HepG2 (cell line): Measurements from ENCODE around the gene FANCL. TPM values are rescaled to one million over a fixed set of nuclear protein-coding genes. Genes with fewer than 3 reads are reported as not detected.
A peak's percentile ranks its signal among the peaks of the same experiment; 100 is the strongest.

Source experiments
- CBFB ChIP-seq: sonication (generic); formaldehyde crosslinking; IDR thresholded peaks from 2 replicates; pipeline ENCODE4 v1.4.0; 2020; ENCODE audit warnings: missing genetic modification reagents
- FIP1L1 ChIP-seq: fragments of 200-400 bp; formaldehyde crosslinking; IDR thresholded peaks from 2 replicates; pipeline ENCODE4 v1.6.1; 2018; ENCODE audit warnings: low read depth, mild to moderate bottlenecking, low read length, moderate library complexity, borderline replicate concordance; ENCODE audit not compliant: insufficient read depth
- FOXA3 ChIP-seq: IDR thresholded peaks from 2 replicates; pipeline ENCODE4 v1.6.1; 2016; ENCODE audit warnings: missing genetic modification reagents, missing compliant biosample characterization
- HOXD1 ChIP-seq: sonication (generic); formaldehyde crosslinking; IDR thresholded peaks from 2 replicates; pipeline ENCODE4 v1.5.0; 2020; ENCODE audit warnings: missing genetic modification reagents
- JUN ChIP-seq: sonication (generic); formaldehyde crosslinking; IDR thresholded peaks from 2 replicates; pipeline ENCODE4 v1.4.0; 2020; ENCODE audit warnings: mild to moderate bottlenecking, missing genetic modification reagents
- KLF12 ChIP-seq: sonication (generic); formaldehyde crosslinking; IDR thresholded peaks from 2 replicates; pipeline ENCODE4 v1.4.0; 2020; ENCODE audit warnings: missing genetic modification reagents, borderline replicate concordance
- MED8 ChIP-seq: sonication (generic); formaldehyde crosslinking; IDR thresholded peaks from 2 replicates; pipeline ENCODE4 v1.8.1; 2023; ENCODE audit warnings: mild to moderate bottlenecking, missing genetic modification reagents; ENCODE audit not compliant: insufficient replicate concordance
- MZF1 ChIP-seq: sonication (generic); formaldehyde crosslinking; IDR thresholded peaks from 2 replicates; pipeline ENCODE4 v1.8.1; 2023; ENCODE audit warnings: mild to moderate bottlenecking, missing genetic modification reagents, borderline replicate concordance
- NFIC ChIP-seq: IDR thresholded peaks from 2 replicates; pipeline ENCODE4 v1.6.1; 2012; ENCODE audit warnings: mild to moderate bottlenecking, low read length, inconsistent platforms
- RARA ChIP-seq: IDR thresholded peaks from 2 replicates; pipeline ENCODE4 v1.6.1; 2016; ENCODE audit warnings: missing genetic modification reagents, missing compliant biosample characterization
- RBFOX2 ChIP-seq: fragments of 200-400 bp; formaldehyde crosslinking; IDR thresholded peaks from 2 replicates; pipeline ENCODE4 v1.6.1; 2017; ENCODE audit warnings: low read depth, mild to moderate bottlenecking, low read length
- RELA ChIP-seq: sonication (generic); formaldehyde crosslinking; IDR thresholded peaks from 2 replicates; pipeline ENCODE4 v1.4.0; 2020; ENCODE audit warnings: missing genetic modification reagents
- SAP130 ChIP-seq: IDR thresholded peaks from 2 replicates; pipeline ENCODE4 v1.6.1; 2016; ENCODE audit warnings: low read depth
- SIN3B ChIP-seq: fragments of 150-350 bp; IDR thresholded peaks from 2 replicates; pipeline ENCODE4 v1.6.1; 2014; ENCODE audit warnings: low read length
- SNAPC2 ChIP-seq: sonication (generic); formaldehyde crosslinking; IDR thresholded peaks from 2 replicates; pipeline ENCODE4 v1.8.1; 2022; ENCODE audit warnings: mild to moderate bottlenecking, missing genetic modification reagents
- STAT5B ChIP-seq: sonication (generic); formaldehyde crosslinking; IDR thresholded peaks from 2 replicates; pipeline ENCODE4 v1.4.0; 2020; ENCODE audit warnings: missing genetic modification reagents
- ZNF12 ChIP-seq: sonication (generic); formaldehyde crosslinking; IDR thresholded peaks from 2 replicates; pipeline ENCODE4 v1.5.0; 2020; ENCODE audit warnings: missing genetic modification reagents
- ZNF256 ChIP-seq: sonication (generic); formaldehyde crosslinking; conservative IDR thresholded peaks from 2 replicates; pipeline ENCODE4 v1.4.0; 2020; ENCODE audit warnings: missing genetic modification reagents
- ZNF282 ChIP-seq: fragments of 450-650 bp; IDR thresholded peaks from 2 replicates; pipeline ENCODE4 v1.6.1; 2018; ENCODE audit not compliant: partially characterized antibody
- ZNF326 ChIP-seq: sonication (generic); formaldehyde crosslinking; IDR thresholded peaks from 2 replicates; pipeline ENCODE4 v1.4.0; 2020; ENCODE audit warnings: missing genetic modification reagents, borderline replicate concordance
- ZNF34 ChIP-seq: sonication (generic); formaldehyde crosslinking; IDR thresholded peaks from 2 replicates; pipeline ENCODE4 v1.4.0; 2020; ENCODE audit warnings: mild to moderate bottlenecking, missing genetic modification reagents, borderline replicate concordance
- ZNF383 ChIP-seq: sonication (generic); formaldehyde crosslinking; IDR thresholded peaks from 2 replicates; pipeline ENCODE4 v1.4.0; 2020; ENCODE audit warnings: missing genetic modification reagents, mild to moderate bottlenecking, borderline replicate concordance
- ZNF432 ChIP-seq: sonication (generic); formaldehyde crosslinking; IDR thresholded peaks from 2 replicates; pipeline ENCODE4 v1.5.0; 2020; ENCODE audit warnings: missing genetic modification reagents, mild to moderate bottlenecking, borderline replicate concordance
- ZNF598 ChIP-seq: sonication (generic); formaldehyde crosslinking; IDR thresholded peaks from 2 replicates; pipeline ENCODE4 v1.5.1; 2020; ENCODE audit warnings: mild to moderate bottlenecking, missing genetic modification reagents, borderline replicate concordance
- ZNF614 ChIP-seq: IDR thresholded peaks from 2 replicates; pipeline ENCODE4 v1.6.1; 2018; ENCODE audit warnings: missing biosample characterization, missing genetic modification reagents, inconsistent platforms, borderline replicate concordance
- ZNF652 ChIP-seq: IDR thresholded peaks from 2 replicates; pipeline ENCODE4 v1.6.1; 2016; ENCODE audit warnings: low read depth, borderline replicate concordance
- ZNF737 ChIP-seq: sonication (generic); formaldehyde crosslinking; IDR thresholded peaks from 2 replicates; pipeline ENCODE4 v1.5.0; 2020; ENCODE audit warnings: missing genetic modification reagents, mild to moderate bottlenecking, borderline replicate concordance
- ZNF816 ChIP-seq: sonication (generic); formaldehyde crosslinking; IDR thresholded peaks from 2 replicates; pipeline ENCODE4 v1.8.0; 2022; ENCODE audit warnings: missing genetic modification reagents, mild to moderate bottlenecking, borderline replicate concordance
- polyA plus RNA-seq, 8 experiments: library from polyadenylated mRNA; depleted of rRNA in 3 of 8; stranded (reverse) in 7 of 8; unstranded in 1 of 8; fragments of >200 nt; fragmentation: Illumina TruSeq in 4 of 8; extraction: Trizol in 4 of 8; gene quantifications; 2 replicates each; pipeline versions ENCODE4 v1.2.1 to v1.2.3, GENCODE V29; 2011 to 2016; ENCODE audit warnings: low read depth in 4 of 8, missing spikeins in 1 of 8, mixed read lengths in 1 of 8; ENCODE audit not compliant: insufficient read depth in 1 of 8
- total RNA-seq, 5 experiments: library from RNA; depleted of rRNA; stranded (reverse); fragments of >200 nt; fragmentation: Illumina TruSeq; extraction: Trizol; gene quantifications; 2 replicates each; pipeline ENCODE4 v1.2.3, GENCODE V29; 2016; ENCODE audit warnings: low read depth in 1 of 5
- TF ChIP-seq, protein P1 (sequence below): fragments of 450-650 bp; IDR thresholded peaks from 2 replicates; pipeline ENCODE4 v1.6.1; 2017; ENCODE audit warnings: mild to moderate bottlenecking
- TF ChIP-seq, protein P2 (sequence below): IDR thresholded peaks from 2 replicates; pipeline ENCODE4 v1.6.1; 2016; ENCODE audit warnings: missing compliant biosample characterization, missing genetic modification reagents, borderline replicate concordance
- TF ChIP-seq, protein P3 (sequence below): sonication (generic); formaldehyde crosslinking; IDR thresholded peaks from 2 replicates; pipeline ENCODE4 v1.5.0; 2020; ENCODE audit warnings: missing genetic modification reagents, mild to moderate bottlenecking, borderline replicate concordance

The FANCL gene
- total and polyA plus RNA-seq, 2 of the 13 experiments (the other 11 are each of a cell fraction or from before 2014, with no cell fraction given), result 40.7 to 66.8 TPM

DNA sequence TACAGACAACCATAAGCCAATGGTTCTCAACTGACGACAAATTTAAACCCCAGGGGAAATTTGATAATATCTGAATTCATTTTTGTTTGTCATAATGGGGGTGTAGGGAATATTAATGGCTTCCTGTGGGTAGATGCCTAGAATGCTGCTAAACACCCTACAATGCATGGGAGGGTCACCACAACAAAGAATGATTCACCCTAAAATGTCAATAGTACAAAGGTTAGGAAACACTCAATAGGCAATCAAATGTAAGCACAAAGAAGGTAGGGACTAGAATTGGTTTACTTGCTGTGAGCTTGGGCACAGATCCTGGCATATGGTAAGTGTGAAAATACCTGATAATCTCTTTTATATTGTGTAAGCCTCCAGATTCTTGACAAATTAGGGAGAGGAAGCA, 20.1 kb upstream of the FANCL start (continued):
- no peak for TF ChIP-seq ZNF816 (CRISPR knock-in tag)
- TF ChIP-seq, protein P1, sequence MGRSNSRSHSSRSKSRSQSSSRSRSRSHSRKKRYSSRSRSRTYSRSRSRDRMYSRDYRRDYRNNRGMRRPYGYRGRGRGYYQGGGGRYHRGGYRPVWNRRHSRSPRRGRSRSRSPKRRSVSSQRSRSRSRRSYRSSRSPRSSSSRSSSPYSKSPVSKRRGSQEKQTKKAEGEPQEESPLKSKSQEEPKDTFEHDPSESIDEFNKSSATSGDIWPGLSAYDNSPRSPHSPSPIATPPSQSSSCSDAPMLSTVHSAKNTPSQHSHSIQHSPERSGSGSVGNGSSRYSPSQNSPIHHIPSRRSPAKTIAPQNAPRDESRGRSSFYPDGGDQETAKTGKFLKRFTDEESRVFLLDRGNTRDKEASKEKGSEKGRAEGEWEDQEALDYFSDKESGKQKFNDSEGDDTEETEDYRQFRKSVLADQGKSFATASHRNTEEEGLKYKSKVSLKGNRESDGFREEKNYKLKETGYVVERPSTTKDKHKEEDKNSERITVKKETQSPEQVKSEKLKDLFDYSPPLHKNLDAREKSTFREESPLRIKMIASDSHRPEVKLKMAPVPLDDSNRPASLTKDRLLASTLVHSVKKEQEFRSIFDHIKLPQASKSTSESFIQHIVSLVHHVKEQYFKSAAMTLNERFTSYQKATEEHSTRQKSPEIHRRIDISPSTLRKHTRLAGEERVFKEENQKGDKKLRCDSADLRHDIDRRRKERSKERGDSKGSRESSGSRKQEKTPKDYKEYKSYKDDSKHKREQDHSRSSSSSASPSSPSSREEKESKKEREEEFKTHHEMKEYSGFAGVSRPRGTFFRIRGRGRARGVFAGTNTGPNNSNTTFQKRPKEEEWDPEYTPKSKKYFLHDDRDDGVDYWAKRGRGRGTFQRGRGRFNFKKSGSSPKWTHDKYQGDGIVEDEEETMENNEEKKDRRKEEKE, result no peak
- TF ChIP-seq HOXD1, result no peak
- no peak for TF ChIP-seq ZNF34
- no peak for TF ChIP-seq SAP130 (CRISPR knock-in tag)
- no peak for TF ChIP-seq ZNF614 (CRISPR knock-in tag)
- no peak; the same call in 1 of the 2 replicates for TF ChIP-seq NFIC
- TF ChIP-seq RELA (CRISPR knock-in tag), result no peak
- no peak for TF ChIP-seq ZNF383 (CRISPR knock-in tag)
- no peak for TF ChIP-seq ZNF598 (CRISPR knock-in tag)
- no peak for TF ChIP-seq FIP1L1
- no peak for TF ChIP-seq MZF1 (CRISPR knock-in tag)
- no peak for TF ChIP-seq ZNF326 (CRISPR knock-in tag)
- TF ChIP-seq CBFB (CRISPR knock-in tag), result 0 out of 2 replicates have a peak, but pooled peaks have one; percentile 43
- no peak for TF ChIP-seq KLF12
- TF ChIP-seq FOXA3 (CRISPR knock-in tag), result peak; percentile 81
- TF ChIP-seq ZNF737, result no peak
- TF ChIP-seq, protein P2, sequence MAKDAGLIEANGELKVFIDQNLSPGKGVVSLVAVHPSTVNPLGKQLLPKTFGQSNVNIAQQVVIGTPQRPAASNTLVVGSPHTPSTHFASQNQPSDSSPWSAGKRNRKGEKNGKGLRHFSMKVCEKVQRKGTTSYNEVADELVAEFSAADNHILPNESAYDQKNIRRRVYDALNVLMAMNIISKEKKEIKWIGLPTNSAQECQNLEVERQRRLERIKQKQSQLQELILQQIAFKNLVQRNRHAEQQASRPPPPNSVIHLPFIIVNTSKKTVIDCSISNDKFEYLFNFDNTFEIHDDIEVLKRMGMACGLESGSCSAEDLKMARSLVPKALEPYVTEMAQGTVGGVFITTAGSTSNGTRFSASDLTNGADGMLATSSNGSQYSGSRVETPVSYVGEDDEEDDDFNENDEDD (CRISPR knock-in tag), result no peak
- no peak for TF ChIP-seq STAT5B (CRISPR knock-in tag)
- TF ChIP-seq ZNF282, result no peak
- 0 out of 2 replicates have a peak, but pooled peaks have one; percentile 18 for TF ChIP-seq ZNF12
- TF ChIP-seq MED8, result no peak
- TF ChIP-seq SIN3B, result no peak
- peak; percentile 76 for TF ChIP-seq RARA (CRISPR knock-in tag)
- no peak for TF ChIP-seq ZNF652
- TF ChIP-seq RBFOX2, result no peak
- peak; percentile 55; the same call in 1 of the 2 replicates for TF ChIP-seq JUN
- TF ChIP-seq, protein P3, sequence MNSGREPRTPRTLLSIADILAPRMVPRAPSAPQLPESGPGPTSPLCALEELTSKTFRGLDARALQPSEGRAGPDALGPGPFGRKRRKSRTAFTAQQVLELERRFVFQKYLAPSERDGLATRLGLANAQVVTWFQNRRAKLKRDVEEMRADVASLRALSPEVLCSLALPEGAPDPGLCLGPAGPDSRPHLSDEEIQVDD (CRISPR knock-in tag), result no peak
- no peak for TF ChIP-seq ZNF432 (CRISPR knock-in tag)
- TF ChIP-seq ZNF256 (CRISPR knock-in tag), result no peak
- no peak for TF ChIP-seq SNAPC2 (CRISPR knock-in tag)
